Measurements from ENCODE around the gene BAHD1. TPM values are rescaled to one million over a fixed set of nuclear protein-coding genes. Genes with fewer than 3 reads are reported as not detected.

The BAHD1 gene
- total and polyA plus RNA-seq, 2 donors (not counting 3 experiments of a cell fraction or from before 2014, with no cell fraction given), result 6.3 to 19.1 TPM

DNA sequence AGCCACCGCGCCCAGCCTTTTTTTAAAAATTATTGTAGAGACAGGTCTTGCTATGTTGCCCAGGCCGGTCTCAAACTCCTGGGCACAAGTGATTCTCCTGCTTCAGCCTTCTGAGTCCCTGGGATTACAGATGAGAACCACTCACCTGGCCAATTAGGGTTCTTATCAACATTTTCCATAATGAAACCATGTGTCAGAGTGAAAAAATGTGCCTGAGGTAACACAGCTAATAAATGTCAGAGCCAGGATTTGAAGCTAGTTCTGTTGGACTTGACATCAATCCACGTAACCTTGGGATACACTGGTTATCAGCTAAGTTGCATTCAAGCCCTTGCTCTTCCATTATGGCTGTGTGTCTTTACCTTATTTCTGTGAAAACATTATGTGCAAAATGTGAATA, 59.2 kb downstream of the BAHD1 start:
- no TSS peak for BruUV-seq (replicated peaks)

More for the DNA sequence above, 59.2 kb downstream of the BAHD1 start:
- TF ChIP-seq GATA2 (IDR thresholded peaks at IDR 0.05; ENCODE audit: insufficient read depth, insufficient read length, low read depth, low read length), result no peak
- no peak for TF ChIP-seq JUN (IDR thresholded peaks at IDR 0.05; ENCODE audit: borderline replicate concordance, insufficient read depth, insufficient read length, low read depth)
- no peak for TF ChIP-seq CTCF (IDR thresholded peaks at IDR 0.05; ENCODE audit: extremely low read depth in 1 of 2, insufficient read depth in 1 of 2, low read depth in 1 of 2, low read length in 2 of 2)
- no peak for TF ChIP-seq EZH2 (IDR thresholded peaks at IDR 0.05; ENCODE audit: borderline replicate concordance, low read depth, low read length, severe bottlenecking)
- no peak for TF ChIP-seq MYC (IDR thresholded peaks at IDR 0.05; ENCODE audit: low read depth, low read length)
- TF ChIP-seq FOS (IDR thresholded peaks at IDR 0.05; ENCODE audit: borderline replicate concordance, insufficient read depth, low read length), result no peak
- no peak for TF ChIP-seq POLR2A (IDR thresholded peaks at IDR 0.05; ENCODE audit: low read depth, low read length)
- no peak for TF ChIP-seq POLR2AphosphoS5 (IDR thresholded peaks at IDR 0.05; ENCODE audit: insufficient read depth, low read depth, low read length)
- TF ChIP-seq MAX (IDR thresholded peaks at IDR 0.05; ENCODE audit: insufficient read depth, insufficient read length), result no peak
- no peaks in the 10 kb centered on the region for H3K36me3 ChIP-seq (ENCODE audit: control insufficient read depth in 2 of 2, extremely low read depth in 1 of 2, insufficient read depth in 2 of 2, low read length in 2 of 2)
- DNase-seq (ENCODE audit: low read depth, low spot score) (no peak), FAIRE-seq (peak; percentile 18)
- no peaks in the 10 kb centered on the region for H3K9me3 ChIP-seq (replicated peaks; ENCODE audit: control insufficient read depth, insufficient read depth, low read length)
- H2AFZ ChIP-seq (ENCODE audit: low read depth, low read length), result no peak overlapping the region
- ChIA-PET POLR2A (no interaction called here), CTCF (no interaction called here)
- H3K27ac ChIP-seq (ENCODE audit: insufficient read depth, low read depth, low read length), result no peak overlapping the region
- H4K20me1 ChIP-seq (replicated peaks; ENCODE audit: control insufficient read depth, extremely low read depth, insufficient read depth, low read length), result no peaks in the 10 kb centered on the region
- peaks cover 10% of the 10 kb centered on the region for H3K4me1 ChIP-seq (ENCODE audit: control insufficient read depth, extremely low read depth, insufficient read depth, low read length)
- no peak overlapping the region for H3K9ac ChIP-seq (replicated peaks; ENCODE audit: extremely low read depth, insufficient read depth, low read length)
- H3K4me3 ChIP-seq (replicated peaks in 1 of 3; ENCODE audit: insufficient read depth in 1 of 3, low read depth in 1 of 3, low read length in 3 of 3), result no peak overlapping the region
- no peak overlapping the region for H3K4me2 ChIP-seq (ENCODE audit: insufficient read depth, low read length)
- no peaks in the 10 kb centered on the region for H3K79me2 ChIP-seq (ENCODE audit: control insufficient read depth, insufficient read depth, low read length)
- peaks cover 4 to 6% of the 10 kb centered on the region in 2 experiments for H3K27me3 ChIP-seq (ENCODE audit: control insufficient read depth in 2 of 2, insufficient read depth in 2 of 2, low read length in 2 of 2)
- dilution Hi-C loops (cut with MboI; ENCODE audit: extremely low pct_ligation_motif_present, low sequenced_read_pairs), result no loop called here
- H3K9me1 ChIP-seq (replicated peaks; ENCODE audit: control insufficient read depth, extremely low read depth, insufficient read depth, low read length), result no peaks in the 10 kb centered on the region
- intact Hi-C loops (cut with micrococcal nuclease), result no loop called here
